Caco-2 (cell line): Measurements from ENCODE around the gene DPP10. TPM values are rescaled to one million over a fixed set of nuclear protein-coding genes. Genes with fewer than 3 reads are reported as not detected.

Experiments
- BruUV-seq: library from RNA; stranded (reverse); fragments of 400-500 nt; replicated peaks from 2 replicates; lab custom pipeline; 2021; lab: Mats Ljungman, UMichigan
- CTCF ChIA-PET: fragments of 300-600 bp; sonication (Branson Sonifier 250); formaldehyde crosslinking; loops from one replicate; lab custom pipeline; 2022; ENCODE audit warnings: antibody characterized with exemption; lab: Charles Lee
- POLR2A ChIA-PET: fragments of 300-600 bp; sonication (Branson Sonifier 250); formaldehyde crosslinking; loops from one replicate; lab custom pipeline; 2022; ENCODE audit warnings: antibody characterized with exemption; lab: Charles Lee
- DNase-seq, 2 experiments: peaks; one replicate each; pipeline versions ENCODE4 v3.0.0 to v3.0.0-alpha.2; 2020 to 2022
- H3K27me3 ChIP-seq: replicated peaks from 2 replicates; pipeline ENCODE4 v1.6.0; 2011; ENCODE audit warnings: low read length; ENCODE audit not compliant: control insufficient read depth, insufficient read depth
- H3K36me3 ChIP-seq: 2 replicates; pipeline ENCODE4 v1.5.1; 2011; ENCODE audit warnings: low read length; ENCODE audit not compliant: control insufficient read depth, insufficient read depth
- H3K4me1 ChIP-seq: fragments of 250-450 bp; sonication (Bioruptor Pico); 2 replicates; pipeline ENCODE4 v1.5.1; 2020; ENCODE audit warnings: mild to moderate bottlenecking
- H3K4me3 ChIP-seq: 2 replicates; pipeline ENCODE4 v1.5.1; 2011; ENCODE audit warnings: low read depth, mild to moderate bottlenecking, control low read depth, low read length
- H3K9me3 ChIP-seq: fragments of 250-450 bp; sonication (Bioruptor Pico); 2 replicates; pipeline ENCODE4 v1.5.1; 2020; ENCODE audit warnings: mild to moderate bottlenecking, moderate library complexity
- H3K27ac Mint-ChIP-seq: one replicate; pipeline ENCODE4 v1.8.0; 2022; ENCODE audit warnings: mixed read lengths; ENCODE audit not compliant: unreplicated experiment
- H3K27me3 Mint-ChIP-seq: one replicate; pipeline ENCODE4 v1.8.0; 2022; ENCODE audit warnings: mixed read lengths; ENCODE audit not compliant: insufficient read depth, unreplicated experiment
- H3K36me3 Mint-ChIP-seq: one replicate; pipeline ENCODE4 v1.8.0; 2022; ENCODE audit warnings: mild to moderate bottlenecking, mixed read lengths; ENCODE audit not compliant: insufficient read depth, unreplicated experiment
- H3K4me1 Mint-ChIP-seq: one replicate; pipeline ENCODE4 v1.8.0; 2022; ENCODE audit warnings: low read depth, mixed read lengths; ENCODE audit not compliant: unreplicated experiment
- H3K4me3 Mint-ChIP-seq: one replicate; pipeline ENCODE4 v1.8.0; 2022; ENCODE audit warnings: mild to moderate bottlenecking, moderate library complexity, mixed read lengths; ENCODE audit not compliant: unreplicated experiment
- H3K9me3 Mint-ChIP-seq: one replicate; pipeline ENCODE4 v1.8.0; 2022; ENCODE audit warnings: mixed read lengths; ENCODE audit not compliant: unreplicated experiment
- intact Hi-C: fragments of 100-400 bp; cut with micrococcal nuclease; formaldehyde crosslinking; loops from one replicate; pipeline ENCODE4 v1.10.0; 2022; ENCODE audit not compliant: unreplicated experiment
- total RNA-seq: library from RNA; stranded (reverse); gene quantifications from 2 replicates; pipeline ENCODE4 v1.2.3, GENCODE V29; 2022
- TF ChIP-seq, protein P1 (sequence below), 2 experiments: fragments of 200-600 bp in 1 of 2; IDR thresholded peaks; 1 replicate in 1 of 2; 2 replicates in 1 of 2; pipeline versions ENCODE4 v1.5.1 to v1.8.0; 2011 to 2022; ENCODE audit warnings: antibody characterized with exemption in 1 of 2, control low read depth in 1 of 2, inconsistent platforms in 1 of 2, low read depth in 1 of 2, low read length in 1 of 2, mild to moderate bottlenecking in 1 of 2, moderate library complexity in 1 of 2; ENCODE audit not compliant: insufficient read depth in 1 of 2, severe bottlenecking in 1 of 2, unreplicated experiment in 1 of 2

Gene DPP10
- total RNA-seq, 1 experiment from 2014 or later, result not detected

DNA sequence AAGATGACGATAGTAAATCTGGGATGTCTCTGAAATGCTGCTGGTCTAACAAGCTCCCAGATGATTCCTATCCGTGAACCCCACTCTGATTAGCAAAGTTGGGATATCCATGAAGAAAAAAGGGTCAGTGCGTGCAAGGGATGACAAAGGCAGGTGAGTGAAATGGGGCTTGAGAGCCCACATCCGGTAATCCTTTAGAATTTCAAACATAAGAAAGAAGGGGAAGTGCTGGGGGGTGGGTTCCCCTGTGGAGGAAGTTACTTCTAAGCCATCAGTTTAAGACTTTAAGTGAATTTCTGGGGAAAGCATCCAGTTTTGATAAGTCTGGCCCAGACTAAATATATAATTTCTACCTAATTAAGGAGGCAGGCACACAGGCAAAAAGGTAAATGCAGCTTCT, 209.5 kb downstream of the DPP10 start:
- CTCF ChIA-PET, result no interaction called here
- Histone ChIP-seq H3K4me3 (no peak overlapping the region), H3K4me1 (peaks cover 4% of the 10 kb centered on the region; the same call in 1 of the 2 replicates), H3K36me3 (no peaks in the 10 kb centered on the region), H3K27me3 (no peaks in the 10 kb centered on the region), H3K9me3 (no peaks in the 10 kb centered on the region)
- no peaks in the 10 kb centered on the region for H3K4me1 Mint-ChIP-seq
- no peaks in the 10 kb centered on the region for H3K27me3 Mint-ChIP-seq
- TF ChIP-seq, protein P1, sequence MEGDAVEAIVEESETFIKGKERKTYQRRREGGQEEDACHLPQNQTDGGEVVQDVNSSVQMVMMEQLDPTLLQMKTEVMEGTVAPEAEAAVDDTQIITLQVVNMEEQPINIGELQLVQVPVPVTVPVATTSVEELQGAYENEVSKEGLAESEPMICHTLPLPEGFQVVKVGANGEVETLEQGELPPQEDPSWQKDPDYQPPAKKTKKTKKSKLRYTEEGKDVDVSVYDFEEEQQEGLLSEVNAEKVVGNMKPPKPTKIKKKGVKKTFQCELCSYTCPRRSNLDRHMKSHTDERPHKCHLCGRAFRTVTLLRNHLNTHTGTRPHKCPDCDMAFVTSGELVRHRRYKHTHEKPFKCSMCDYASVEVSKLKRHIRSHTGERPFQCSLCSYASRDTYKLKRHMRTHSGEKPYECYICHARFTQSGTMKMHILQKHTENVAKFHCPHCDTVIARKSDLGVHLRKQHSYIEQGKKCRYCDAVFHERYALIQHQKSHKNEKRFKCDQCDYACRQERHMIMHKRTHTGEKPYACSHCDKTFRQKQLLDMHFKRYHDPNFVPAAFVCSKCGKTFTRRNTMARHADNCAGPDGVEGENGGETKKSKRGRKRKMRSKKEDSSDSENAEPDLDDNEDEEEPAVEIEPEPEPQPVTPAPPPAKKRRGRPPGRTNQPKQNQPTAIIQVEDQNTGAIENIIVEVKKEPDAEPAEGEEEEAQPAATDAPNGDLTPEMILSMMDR (IDR thresholded peaks at IDR 0.05; ENCODE audit: insufficient read depth in 1 of 2, low read depth in 1 of 2, low read length in 1 of 2, severe bottlenecking in 1 of 2, unreplicated experiment in 1 of 2), result no peak
- POLR2A ChIA-PET, result no interaction called here
- no peak overlapping the region for H3K4me3 Mint-ChIP-seq
- intact Hi-C loops, result no loop called here
- no peak overlapping the region for H3K27ac Mint-ChIP-seq
- BruUV-seq, result no TSS peak
- no peak for DNase-seq
- no peaks in the 10 kb centered on the region for H3K36me3 Mint-ChIP-seq
- peaks cover 9% of the 10 kb centered on the region for H3K9me3 Mint-ChIP-seq

- Histone ChIP-seq H3K4me3 (no peak overlapping the region), H3K4me1 (no peaks in the 10 kb centered on the region), H3K9me3 (no peaks in the 10 kb centered on the region), H3K36me3 (no peaks in the 10 kb centered on the region), H3K27me3 (no peaks in the 10 kb centered on the region)
- no peaks in the 10 kb centered on the region for H3K27me3 Mint-ChIP-seq
- ChIA-PET CTCF (no interaction called here), POLR2A (no interaction called here)
- peaks cover 6% of the 10 kb centered on the region for H3K4me1 Mint-ChIP-seq
- intact Hi-C loops, result no loop called here
- H3K4me3 Mint-ChIP-seq, result no peak overlapping the region
- H3K27ac Mint-ChIP-seq, result no peak overlapping the region
- DNase-seq, result no peak
- no TSS peak for BruUV-seq
- no peaks in the 10 kb centered on the region for H3K36me3 Mint-ChIP-seq
- TF ChIP-seq, protein P1 (IDR thresholded peaks at IDR 0.05; ENCODE audit: insufficient read depth in 1 of 2, low read depth in 1 of 2, low read length in 1 of 2, severe bottlenecking in 1 of 2, unreplicated experiment in 1 of 2), result no peak
- no peaks in the 10 kb centered on the region for H3K9me3 Mint-ChIP-seq
Measured at GRCh38 chr2:114659880-114660279, 217.4 kb downstream of the DPP10 start.

DNA sequence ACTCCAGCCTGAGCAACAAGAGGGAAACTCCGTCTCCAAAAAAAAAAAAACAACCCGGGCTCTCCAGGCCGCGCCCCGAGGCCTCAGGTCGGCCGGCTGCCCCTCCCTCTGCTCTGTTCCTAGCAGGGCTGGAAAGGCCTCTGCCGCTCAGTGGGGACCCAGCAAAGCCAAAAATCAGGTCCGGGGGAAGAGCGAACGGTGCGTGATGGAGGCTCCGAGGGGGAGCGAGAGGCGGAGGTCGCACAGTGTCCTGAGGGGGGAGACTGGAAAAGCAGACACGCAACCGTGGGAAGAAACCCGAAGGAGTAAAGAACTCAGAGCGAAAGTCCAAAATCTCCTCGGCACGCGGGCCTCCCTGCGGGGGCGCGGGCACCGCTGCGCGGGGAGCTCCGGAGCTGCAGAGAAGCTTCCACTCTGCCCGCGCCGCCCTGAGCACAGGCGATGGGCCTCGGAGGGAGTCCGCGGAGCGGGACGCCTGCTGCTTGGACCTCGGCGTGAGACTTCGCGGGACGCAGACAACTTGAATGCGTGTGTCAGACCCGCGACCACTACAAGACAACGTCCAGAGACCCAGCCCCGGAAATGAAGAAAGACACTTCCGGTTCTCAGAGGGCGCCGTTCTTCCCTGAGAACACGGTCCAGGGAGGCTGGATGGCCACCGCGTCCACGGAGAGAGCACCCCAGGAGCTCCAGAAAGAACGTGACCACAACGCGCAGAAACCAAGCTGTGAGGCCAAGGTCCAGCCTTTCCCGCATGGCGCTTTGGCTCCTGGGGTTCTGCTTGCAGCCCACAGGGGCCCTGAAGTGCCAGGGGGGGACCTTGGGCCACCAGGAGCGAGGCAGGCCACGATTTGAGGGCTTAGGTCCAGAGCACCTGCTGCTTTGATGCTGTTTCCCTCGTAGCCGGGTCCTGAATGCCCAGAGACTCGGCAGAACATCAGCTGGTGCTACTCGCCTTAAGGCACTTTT, 219.8 kb downstream of the DPP10 start:
- H3K9me3 Mint-ChIP-seq, result no peaks in the 10 kb centered on the region
- Histone ChIP-seq H3K9me3 (no peaks in the 10 kb centered on the region), H3K4me3 (no peak overlapping the region), H3K27me3 (no peaks in the 10 kb centered on the region), H3K36me3 (no peaks in the 10 kb centered on the region), H3K4me1 (no peaks in the 10 kb centered on the region)
- intact Hi-C loops, result no loop called here
- H3K4me1 Mint-ChIP-seq, result peaks cover 6% of the 10 kb centered on the region
- no peaks in the 10 kb centered on the region for H3K27me3 Mint-ChIP-seq
- CTCF ChIA-PET, result no interaction called here
- TF ChIP-seq, protein P1 (IDR thresholded peaks at IDR 0.05; ENCODE audit: insufficient read depth in 1 of 2, low read depth in 1 of 2, low read length in 1 of 2, severe bottlenecking in 1 of 2, unreplicated experiment in 1 of 2), result no peak
- no peak overlapping the region for H3K4me3 Mint-ChIP-seq
- POLR2A ChIA-PET, result interaction anchor here (0.7 kb wide), 1 partner anchor 17 kb away, joined by 3 read pairs; no protein-coding TSS in a partner anchor
- no peak overlapping the region for H3K27ac Mint-ChIP-seq
- BruUV-seq, result no TSS peak
- no peak for DNase-seq
- no peaks in the 10 kb centered on the region for H3K36me3 Mint-ChIP-seq
